HCT116 (cell line): ENCODE results near the gene LHX2.

ENCODE experiments used
- CEBPB ChIP-seq: IDR thresholded peaks from 2 replicates; pipeline ENCODE4 v1.6.1; 2012; ENCODE audit warnings: low read depth
- CTCF ChIP-seq, 3 experiments: fragments of 200-600 bp in 1 of 3; sonication (generic) in 1 of 3; IDR thresholded peaks in 2 of 3; conservative IDR thresholded peaks in 1 of 3; 2 replicates each; pipeline ENCODE4 v1.5.1; 2012 to 2017; ENCODE audit warnings: low read depth in 2 of 3, low read length in 2 of 3, antibody characterized with exemption in 1 of 3, borderline replicate concordance in 1 of 3, control low read depth in 1 of 3, mild to moderate bottlenecking in 1 of 3, mixed read lengths in 1 of 3, mixed run types in 1 of 3, moderate library complexity in 1 of 3; ENCODE audit not compliant: insufficient read depth in 1 of 3
- EZH2 ChIP-seq: fragments of 200-600 bp; sonication (generic); IDR thresholded peaks from 2 replicates; pipeline ENCODE4 v1.6.1; 2017; ENCODE audit warnings: antibody characterized with exemption, mixed run types
- MAX ChIP-seq: IDR thresholded peaks from 2 replicates; pipeline ENCODE4 v1.6.1; 2012
- POLR2A ChIP-seq: IDR thresholded peaks from 2 replicates; pipeline ENCODE4 v1.7.0; 2011; ENCODE audit warnings: borderline replicate concordance; ENCODE audit not compliant: insufficient read depth, insufficient read length; ENCODE audit errors: extremely low read depth
- POLR2AphosphoS5 ChIP-seq: IDR thresholded peaks from 2 replicates; pipeline ENCODE4 v1.6.1; 2011; ENCODE audit warnings: mild to moderate bottlenecking, low read depth, low read length, moderate library complexity
- RAD21 ChIP-seq: IDR thresholded peaks from 2 replicates; pipeline ENCODE4 v1.6.1; 2012; ENCODE audit warnings: low read depth, mild to moderate bottlenecking
- REST ChIP-seq: IDR thresholded peaks from 2 replicates; pipeline ENCODE4 v1.6.1; 2012; ENCODE audit warnings: low read depth
- SIN3A ChIP-seq: IDR thresholded peaks from 2 replicates; pipeline ENCODE4 v1.6.1; 2012; ENCODE audit warnings: low read depth
- SP1 ChIP-seq: IDR thresholded peaks from 2 replicates; pipeline ENCODE4 v1.6.1; 2012; ENCODE audit warnings: low read depth
- ZBTB33 ChIP-seq: IDR thresholded peaks from 2 replicates; pipeline ENCODE4 v1.6.1; 2011; ENCODE audit warnings: mild to moderate bottlenecking, low read length, moderate library complexity; ENCODE audit not compliant: insufficient replicate concordance; ENCODE audit errors: extremely low read depth
- ZNF274 ChIP-seq: fragments of 200-500 bp; sonication (Bioruptor generic); IDR thresholded peaks from 2 replicates; pipeline ENCODE4 v1.6.1; 2014; ENCODE audit warnings: mild to moderate bottlenecking, low read depth, low read length, inconsistent platforms

- TF ChIP-seq CEBPB (no peak), CTCF (IDR thresholded peaks at IDR 0.05 in 2 of 3, conservative IDR thresholded peaks at IDR 0.05 in 1 of 3; ENCODE audit: borderline replicate concordance in 1 of 3, insufficient read depth in 1 of 3, low read depth in 2 of 3, low read length in 2 of 3) (no peak), ZNF274 (no peak), RAD21 (no peak), SP1 (no peak), SIN3A (no peak), MAX (no peak), POLR2A (no peak), REST (no peak), POLR2AphosphoS5 (no peak), ZBTB33 (no peak), EZH2 (no peak)
Measured at GRCh38 chr9:124024107-124024506, 12.5 kb downstream of the LHX2 start.
